ENCODE data around the gene KCNH2.
"Not testable (repeated sequence)": the region's sequence is repeated elsewhere in the genome, so short reads cannot be mapped to it uniquely, and the experiment has no call there.

KCNH2 gene

GRCh38 chr7:150978126-150978789, at the start of gene KCNH2:
Gene KCNH2 (minus strand): TSS chr7:150978321. CDS start chr7:150977913, 408 bp downstream.
- DNase-seq = peak; percentile 22 to 61

GRCh38 chr7:151027728-151028130, 49.6 kb upstream of the KCNH2 start:
- not testable (repeated sequence) for DNase-seq

GRCh38 chr7:151026771-151027727, 48.9 kb upstream of the KCNH2 start:
- not testable (repeated sequence) for DNase-seq

- DNase-seq = no peak
These were observed 48.0 kb upstream of the KCNH2 start for GRCh38 chr7:151025924-151026671.

- no peak for DNase-seq
These were observed 46.4 kb upstream of the KCNH2 start, which contains the start of gene ATG9B for GRCh38 chr7:151024435-151025056. Gene ATG9B (minus strand): TSS chr7:151024494. CDS start chr7:151024423, 71 bp downstream.

- no peak for DNase-seq
These were observed 45.1 kb upstream of the KCNH2 start for GRCh38 chr7:151023232-151023631.

GRCh38 chr7:151020231-151020630, 42.1 kb upstream of the KCNH2 start:
- DNase-seq = no peak

- DNase-seq = no peak
These were observed 41.0 kb upstream of the KCNH2 start for GRCh38 chr7:151019130-151019447.

GRCh38 chr7:151018421-151019129, 40.5 kb upstream of the KCNH2 start:
- DNase-seq = no peak

GRCh38 chr7:151017953-151018420, 39.9 kb upstream of the KCNH2 start:
- DNase-seq = peak; percentile 1 to 47

GRCh38 chr7:151017370-151017952, 39.3 kb upstream of the KCNH2 start:
- no peak for DNase-seq

GRCh38 chr7:151016942-151017341, 38.8 kb upstream of the KCNH2 start:
- DNase-seq = no peak

GRCh38 chr7:151016505-151016904, 38.4 kb upstream of the KCNH2 start:
- no peak for DNase-seq

- DNase-seq = no peak
These were observed 37.8 kb upstream of the KCNH2 start for GRCh38 chr7:151015967-151016366.

- no peak for DNase-seq
These were observed 36.8 kb upstream of the KCNH2 start for GRCh38 chr7:151014950-151015349.

GRCh38 chr7:151013733-151014497, 35.8 kb upstream of the KCNH2 start:
- no peak for DNase-seq

GRCh38 chr7:151013356-151013732, 35.2 kb upstream of the KCNH2 start:
- no peak for DNase-seq

- peak in 1 of 2 experiments; percentile 16 for DNase-seq
These were observed 34.8 kb upstream of the KCNH2 start for GRCh38 chr7:151012911-151013347.

- no peak for DNase-seq
These were observed 34.0 kb upstream of the KCNH2 start for GRCh38 chr7:151012031-151012692.

GRCh38 chr7:151011616-151012015, 33.5 kb upstream of the KCNH2 start:
- DNase-seq = not testable (repeated sequence)

All from NCI-H446 (cell line).